ENCODE data around the gene KRT74. TPM values are rescaled to one million over a fixed set of nuclear protein-coding genes. Genes with fewer than 3 reads are reported as not detected.

The KRT74 gene
- total and polyA plus RNA-seq, 2 of the 13 experiments (the other 11 are each of a cell fraction or from before 2014, with no cell fraction given): not detected

DNA sequence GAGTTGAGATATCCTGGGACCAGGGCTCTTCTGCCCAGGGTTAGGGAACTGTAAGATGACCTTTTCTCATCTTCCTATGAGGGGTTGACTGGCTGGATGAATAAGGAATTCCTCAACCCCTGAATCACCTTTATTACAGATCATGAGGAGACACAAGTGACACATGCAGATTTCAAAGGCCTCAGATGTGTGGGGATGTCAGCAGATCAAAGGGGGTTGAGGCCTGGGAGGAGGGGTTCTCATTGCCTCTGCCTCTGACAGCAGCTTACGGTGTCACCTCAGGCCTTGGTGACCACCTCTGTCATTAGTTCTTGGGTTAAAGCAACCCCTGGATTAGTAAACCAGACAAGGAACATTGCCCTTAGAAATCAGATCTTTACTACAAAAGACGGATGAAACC, 29.7 kb upstream of the KRT74 start:
- intact Hi-C loops (cut with micrococcal nuclease; ENCODE audit: unreplicated experiment) (no loop called here), in situ Hi-C loops (cut with HindIII; ENCODE audit: extremely low pct_ligation_motif_present, low pct_unique_long_range_greater_than_20kb) (no loop called here)
- no peaks in the 10 kb centered on the region for H3K4me1 ChIP-seq (ENCODE audit: insufficient read depth, low read length)
- peaks cover 3 to 37% of the 10 kb centered on the region in 2 experiments; a peak in 4 of 5 replicates for H3K27me3 ChIP-seq (ENCODE audit: control insufficient read depth in 1 of 2, insufficient read depth in 2 of 2, low read length in 2 of 2)
- no peak overlapping the region for H3K4me3 ChIP-seq (replicated peaks in 1 of 3; ENCODE audit: insufficient read depth in 1 of 3, low read depth in 2 of 3, low read length in 3 of 3)
- 0% methylated on average over 2 of the region's 2 CpGs for WGBS (ENCODE audit: low lambda C conversion rate)
- no peaks in the 10 kb centered on the region for H3K79me2 ChIP-seq (ENCODE audit: insufficient read depth, low read length)
- H3K9ac ChIP-seq (ENCODE audit: insufficient read depth, low read depth, low read length): no peak overlapping the region
- TF ChIP-seq ZNF143 (CRISPR knock-in tag; IDR thresholded peaks at IDR 0.05) (no peak), SP5 (CRISPR knock-in tag; IDR thresholded peaks at IDR 0.05; ENCODE audit: borderline replicate concordance, low read depth) (no peak), ONECUT2 (CRISPR knock-in tag; IDR thresholded peaks at IDR 0.05) (no peak), ETV6 (CRISPR knock-in tag; conservative IDR thresholded peaks at IDR 0.05) (no peak), ZBTB38 (CRISPR knock-in tag; IDR thresholded peaks at IDR 0.05) (no peak), SOX5 (CRISPR knock-in tag; IDR thresholded peaks at IDR 0.05; ENCODE audit: borderline replicate concordance) (no peak)
- DNase-seq (ENCODE audit: low spot score) (no peak), FAIRE-seq (no peak), ATAC-seq (no peak)
- no peak overlapping the region for H3K4me2 ChIP-seq (ENCODE audit: low read depth, low read length)
- H4K20me1 ChIP-seq (ENCODE audit: insufficient read depth, low read length): no peaks in the 10 kb centered on the region
- no peaks in the 10 kb centered on the region for H3K9me3 ChIP-seq (ENCODE audit: low read length)
- H3K36me3 ChIP-seq (replicated peaks in 1 of 2; ENCODE audit: control insufficient read depth in 1 of 2, insufficient read depth in 2 of 2, low read length in 2 of 2): no peaks in the 10 kb centered on the region
- ChIA-PET CTCF (ENCODE audit: low intra/inter-chr PET ratio, low total read pairs) (no interaction called here), POLR2A (no interaction called here)
- no peak overlapping the region for H2AFZ ChIP-seq (ENCODE audit: low read length)
- H3K27ac ChIP-seq (ENCODE audit: extremely low read length, insufficient read depth, low read length): no peak overlapping the region
- no TSS peak for BruUV-seq (replicated peaks)

DNA sequence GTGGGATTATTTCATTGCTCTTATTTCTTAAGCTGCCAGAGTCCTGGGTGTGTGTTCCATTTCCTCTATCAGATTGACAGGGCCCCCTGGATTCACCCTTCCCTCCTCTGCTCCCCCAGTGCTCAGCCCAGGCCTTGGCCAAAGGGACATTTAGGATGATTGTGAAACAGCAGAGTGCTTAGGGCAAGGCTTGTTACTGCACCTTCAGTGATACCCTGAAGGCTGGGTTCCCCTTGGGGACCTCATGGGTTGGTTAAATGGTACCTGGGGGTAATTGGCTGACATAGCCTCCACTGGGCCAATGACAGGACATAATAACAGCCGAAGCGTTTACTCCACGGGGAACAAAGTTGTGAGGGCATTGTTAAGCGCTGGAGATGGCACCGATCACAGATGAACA, 28.9 kb upstream of the KRT74 start:
- in situ Hi-C loops (cut with HindIII; ENCODE audit: extremely low pct_ligation_motif_present, low pct_unique_long_range_greater_than_20kb) (no loop called here), intact Hi-C loops (cut with micrococcal nuclease; ENCODE audit: unreplicated experiment) (no loop called here)
- DNase-seq (ENCODE audit: low spot score) (no peak), FAIRE-seq (no peak), ATAC-seq (no peak)
- H4K20me1 ChIP-seq (ENCODE audit: insufficient read depth, low read length): no peaks in the 10 kb centered on the region
- H3K9ac ChIP-seq (ENCODE audit: insufficient read depth, low read depth, low read length): no peak overlapping the region
- H3K4me1 ChIP-seq (ENCODE audit: insufficient read depth, low read length): no peaks in the 10 kb centered on the region
- POLR2A ChIA-PET: no interaction called here
- no TSS peak for BruUV-seq (replicated peaks)
- no peaks in the 10 kb centered on the region for H3K79me2 ChIP-seq (ENCODE audit: insufficient read depth, low read length)
- no peaks in the 10 kb centered on the region for H3K36me3 ChIP-seq (replicated peaks in 1 of 2; ENCODE audit: control insufficient read depth in 1 of 2, insufficient read depth in 2 of 2, low read length in 2 of 2)
- H2AFZ ChIP-seq (ENCODE audit: low read length): no peak overlapping the region
- no peak overlapping the region for H3K4me2 ChIP-seq (ENCODE audit: low read depth, low read length)
- 0% methylated on average over 5 of the region's 5 CpGs for WGBS (ENCODE audit: low lambda C conversion rate)
- no peak overlapping the region for H3K4me3 ChIP-seq (replicated peaks in 1 of 3; ENCODE audit: insufficient read depth in 1 of 3, low read depth in 2 of 3, low read length in 3 of 3)
- CTCF ChIA-PET (ENCODE audit: low intra/inter-chr PET ratio, low total read pairs): no interaction called here
- peaks cover 3 to 32% of the 10 kb centered on the region in 2 experiments; a peak in 4 of 5 replicates for H3K27me3 ChIP-seq (ENCODE audit: control insufficient read depth in 1 of 2, insufficient read depth in 2 of 2, low read length in 2 of 2)
- H3K9me3 ChIP-seq (ENCODE audit: low read length): no peaks in the 10 kb centered on the region
- H3K27ac ChIP-seq (ENCODE audit: extremely low read length, insufficient read depth, low read length): no peak overlapping the region
- TF ChIP-seq ZSCAN20 (CRISPR knock-in tag; IDR thresholded peaks at IDR 0.05; ENCODE audit: borderline replicate concordance) (no peak), ATAD3A (CRISPR knock-in tag; IDR thresholded peaks at IDR 0.05) (no peak), NFKB2 (CRISPR knock-in tag; IDR thresholded peaks at IDR 0.05; ENCODE audit: borderline replicate concordance) (no peak), RBFOX2 (IDR thresholded peaks at IDR 0.05; ENCODE audit: low read depth, low read length) (no peak), SRSF4 (IDR thresholded peaks at IDR 0.05; ENCODE audit: low read depth, low read length, poor library complexity, severe bottlenecking) (no peak), ELF3 (CRISPR knock-in tag; IDR thresholded peaks at IDR 0.05) (no peak), AGO2 (optimal IDR thresholded peaks at IDR 0.05; ENCODE audit: low read depth, low read length) (no peak), ZNF205 (CRISPR knock-in tag; IDR thresholded peaks at IDR 0.05) (no peak), ZNF326 (CRISPR knock-in tag; IDR thresholded peaks at IDR 0.05; ENCODE audit: borderline replicate concordance) (no peak), SRSF1 (optimal IDR thresholded peaks at IDR 0.05; ENCODE audit: low read depth, low read length) (no peak), ZNF546 (CRISPR knock-in tag; conservative IDR thresholded peaks at IDR 0.05) (no peak), ZNF333 (CRISPR knock-in tag; IDR thresholded peaks at IDR 0.05; ENCODE audit: borderline replicate concordance) (no peak), ZNF260 (CRISPR knock-in tag; IDR thresholded peaks at IDR 0.05; ENCODE audit: borderline replicate concordance, low read depth) (no peak), RBM22 (optimal IDR thresholded peaks at IDR 0.05; ENCODE audit: low read length) (no peak)
- TF ChIP-seq, protein P1, sequence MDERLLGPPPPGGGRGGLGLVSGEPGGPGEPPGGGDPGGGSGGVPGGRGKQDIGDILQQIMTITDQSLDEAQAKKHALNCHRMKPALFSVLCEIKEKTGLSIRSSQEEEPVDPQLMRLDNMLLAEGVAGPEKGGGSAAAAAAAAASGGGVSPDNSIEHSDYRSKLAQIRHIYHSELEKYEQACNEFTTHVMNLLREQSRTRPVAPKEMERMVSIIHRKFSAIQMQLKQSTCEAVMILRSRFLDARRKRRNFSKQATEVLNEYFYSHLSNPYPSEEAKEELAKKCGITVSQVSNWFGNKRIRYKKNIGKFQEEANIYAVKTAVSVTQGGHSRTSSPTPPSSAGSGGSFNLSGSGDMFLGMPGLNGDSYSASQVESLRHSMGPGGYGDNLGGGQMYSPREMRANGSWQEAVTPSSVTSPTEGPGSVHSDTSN (CRISPR knock-in tag; IDR thresholded peaks at IDR 0.05): no peak

Measured in HepG2 (cell line).